CD14-positive monocyte (primary cell): Measurements from ENCODE around the gene SCNN1A. TPM values are rescaled to one million over a fixed set of nuclear protein-coding genes. Genes with fewer than 3 reads are reported as not detected.

Experiments used
- DNase-seq, 3 donors: peaks; one replicate each; pipeline ENCODE4 v3.0.0-alpha.2; 2011 to 2022
- H2AFZ ChIP-seq: 2 replicates; pipeline ENCODE4 v1.6.0; 2012; ENCODE audit warnings: mild to moderate bottlenecking, low read depth, low read length, inconsistent platforms; ENCODE audit not compliant: insufficient read depth, poor library complexity, severe bottlenecking
- H3K27ac ChIP-seq, 2 donors: 1 replicate in 1 of 2; 2 replicates in 1 of 2; pipeline ENCODE4 v1.5.1; 2012 to 2013; ENCODE audit warnings: low read length in 2 of 2, control low read depth in 1 of 2, inconsistent platforms in 1 of 2, low read depth in 1 of 2, mild to moderate bottlenecking in 1 of 2
- H3K27me3 ChIP-seq, 2 donors: one replicate each; pipeline versions ENCODE4 v1.6.0 to v1.6.1; 2011 to 2013; ENCODE audit warnings: low read length in 2 of 2; ENCODE audit not compliant: control insufficient read depth in 2 of 2, insufficient read depth in 2 of 2
- H3K36me3 ChIP-seq, 2 donors: replicated peaks in 1 of 2; 1 replicate in 1 of 2; 2 replicates in 1 of 2; pipeline versions ENCODE4 v1.5.1 to v1.6.1; 2012 to 2013; ENCODE audit warnings: low read length in 2 of 2, control low read depth in 1 of 2, inconsistent platforms in 1 of 2, mild to moderate bottlenecking in 1 of 2; ENCODE audit not compliant: insufficient read depth in 2 of 2, control insufficient read depth in 1 of 2
- H3K4me1 ChIP-seq, 2 donors: 1 replicate in 1 of 2; 2 replicates in 1 of 2; pipeline versions ENCODE4 v1.5.1 to v1.6.1; 2012 to 2013; ENCODE audit warnings: low read length in 2 of 2, control low read depth in 1 of 2, inconsistent platforms in 1 of 2, mild to moderate bottlenecking in 1 of 2, moderate library complexity in 1 of 2; ENCODE audit not compliant: insufficient read depth in 2 of 2, control insufficient read depth in 1 of 2
- H3K4me2 ChIP-seq: replicated peaks from 2 replicates; pipeline ENCODE3; 2012; ENCODE audit warnings: low read length, moderate library complexity, mild to moderate bottlenecking; ENCODE audit not compliant: poor library complexity, severe bottlenecking; ENCODE audit errors: extremely low read depth
- H3K4me3 ChIP-seq, 3 experiments: fragments of 200-600 bp in 1 of 3; sonication (generic) in 1 of 3; replicated peaks in 1 of 3; 1 replicate in 2 of 3; 2 replicates in 1 of 3; pipeline ENCODE4 v1.5.1; 2011 to 2013; ENCODE audit warnings: low read length in 3 of 3, mild to moderate bottlenecking in 3 of 3, control low read depth in 2 of 3, low read depth in 2 of 3, inconsistent platforms in 1 of 3, moderate library complexity in 1 of 3
- H3K79me2 ChIP-seq: 2 replicates; pipeline ENCODE4 v1.6.0; 2012; ENCODE audit warnings: mild to moderate bottlenecking, control low read depth, inconsistent platforms, low read length, moderate library complexity; ENCODE audit not compliant: insufficient read depth
- H3K9ac ChIP-seq: 2 replicates; pipeline ENCODE4 v1.6.0; 2017; ENCODE audit warnings: low read length, mild to moderate bottlenecking; ENCODE audit not compliant: insufficient read depth, poor library complexity, severe bottlenecking
- H3K9me3 ChIP-seq, 2 donors: replicated peaks in 1 of 2; 1 replicate in 1 of 2; 2 replicates in 1 of 2; pipeline versions ENCODE4 v1.5.1 to v1.6.1; 2012 to 2013; ENCODE audit warnings: low read length in 2 of 2, control low read depth in 1 of 2; ENCODE audit not compliant: control insufficient read depth in 1 of 2, insufficient read depth in 1 of 2
- H4K20me1 ChIP-seq: 2 replicates; pipeline ENCODE4 v1.6.0; 2012; ENCODE audit warnings: mild to moderate bottlenecking, low read length, control low read depth, moderate library complexity; ENCODE audit not compliant: insufficient read depth
- H3K27ac Mint-ChIP-seq, 7 donors: one replicate each; pipeline ENCODE4 v1.8.0; 2020; ENCODE audit warnings: mild to moderate bottlenecking in 7 of 7, mixed read lengths in 7 of 7, moderate library complexity in 6 of 7, inconsistent platforms in 2 of 7
- H3K27me3 Mint-ChIP-seq, 3 donors: one replicate each; pipeline ENCODE4 v1.8.0; 2021 to 2022; ENCODE audit warnings: low read depth in 3 of 3, mild to moderate bottlenecking in 3 of 3, mixed read lengths in 3 of 3, moderate library complexity in 3 of 3, inconsistent platforms in 1 of 3
- H3K36me3 Mint-ChIP-seq, 2 donors: one replicate each; pipeline ENCODE4 v1.8.0; 2020; ENCODE audit warnings: mixed read lengths in 2 of 2, inconsistent platforms in 1 of 2, mild to moderate bottlenecking in 1 of 2
- H3K4me1 Mint-ChIP-seq: one replicate; pipeline ENCODE4 v1.8.0; 2020; ENCODE audit warnings: mild to moderate bottlenecking, mixed read lengths
- H3K4me3 Mint-ChIP-seq, 2 donors: one replicate each; pipeline ENCODE4 v1.8.0; 2020; ENCODE audit warnings: mild to moderate bottlenecking in 2 of 2, mixed read lengths in 2 of 2, moderate library complexity in 1 of 2
- H3K9me3 Mint-ChIP-seq, 7 donors: one replicate each; pipeline ENCODE4 v1.8.0; 2020 to 2022; ENCODE audit warnings: mixed read lengths in 7 of 7, mild to moderate bottlenecking in 6 of 7, moderate library complexity in 6 of 7, inconsistent platforms in 2 of 7
- WGBS: methylation state at CpG from one replicate; pipeline ENCODE4 v1.1.5; 2013; ENCODE audit warnings: missing lambda C conversion rate; ENCODE audit not compliant: insufficient coverage; 5-methylcytosine and 5-hydroxymethylcytosine counted together
- intact Hi-C, 2 donors: fragments of 100-400 bp; cut with micrococcal nuclease; formaldehyde crosslinking; loops; one replicate each; pipeline versions ENCODE4 v1.15.0 to v1.15.1; 2023
- polyA plus RNA-seq, 3 donors: library from polyadenylated mRNA; depleted of rRNA in 1 of 3; unstranded in 2 of 3; stranded (reverse) in 1 of 3; fragments of 300-500 nt in 2 of 3; fragments of >200 nt in 1 of 3; fragmentation: Illumina TruSeq in 2 of 3; gene quantifications; 1 replicate in 2 of 3; 2 replicates in 1 of 3; pipeline ENCODE4 v1.2.3, GENCODE V29; 2012 to 2021
- TF ChIP-seq, protein P1 (sequence below): fragments of 200-600 bp; IDR thresholded peaks from one replicate; pipeline ENCODE4 v1.8.0; 2022; ENCODE audit warnings: antibody characterized with exemption, mild to moderate bottlenecking

The SCNN1A gene
- polyA plus RNA-seq, 3 donors = 0.11 to 0.68 (median 0.63) TPM

DNA sequence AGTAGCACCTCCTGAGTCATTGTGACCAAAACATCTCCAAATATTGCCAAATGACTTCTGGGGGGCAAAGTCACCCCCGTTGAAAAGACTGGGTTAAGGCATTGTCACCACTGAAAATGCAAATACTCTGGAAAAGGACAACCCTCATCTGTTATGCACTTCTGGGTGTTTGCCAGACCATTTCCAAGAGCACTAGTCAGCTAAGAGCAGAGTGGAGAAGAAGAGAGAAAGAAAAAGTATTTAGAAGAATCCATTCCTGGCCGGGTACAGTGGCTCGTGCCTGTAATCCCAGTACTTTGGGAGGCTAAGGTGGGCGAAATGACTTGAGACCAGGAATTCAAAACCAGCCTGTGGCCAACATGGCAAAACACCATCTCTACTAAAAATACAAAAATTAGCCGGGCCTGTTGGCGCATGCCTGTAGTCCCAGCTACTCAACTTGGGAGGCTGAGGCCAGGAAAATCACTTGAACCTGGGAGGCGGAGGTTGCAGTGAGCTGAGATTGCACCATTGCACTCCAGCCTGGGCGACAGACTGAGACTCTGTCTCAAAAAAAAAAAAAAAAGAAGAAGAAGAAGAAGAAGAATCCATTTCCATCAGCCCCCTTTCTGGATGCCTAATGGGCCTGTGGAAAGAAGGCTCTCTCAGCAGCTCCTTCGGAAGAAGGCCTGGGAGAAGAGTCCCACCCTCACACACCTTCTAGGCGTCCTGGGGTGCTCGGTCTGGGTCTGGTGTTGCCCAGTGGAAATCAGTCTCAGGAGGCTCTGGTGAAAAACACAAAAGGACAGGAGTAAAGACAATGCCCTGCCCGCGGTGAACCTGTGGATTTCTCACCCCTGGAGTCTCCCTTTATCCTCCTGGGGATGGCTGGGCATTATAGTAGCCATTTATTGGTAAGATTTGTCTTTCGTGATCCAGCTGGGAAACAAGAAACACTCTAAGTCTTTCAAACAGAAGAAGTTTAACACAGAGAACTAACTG, 5.1 kb upstream of the SCNN1A start:
- peaks cover 26% of the 10 kb centered on the region for H3K79me2 ChIP-seq
- H2AFZ ChIP-seq = peak overlapping the region; percentile 6
- no peak overlapping the region for H3K27ac ChIP-seq
- H3K4me1 ChIP-seq = peaks cover 84 to 89% of the 10 kb centered on the region in 2 donors
- 100% methylated on average over 3 of the region's 14 CpGs for WGBS
- H4K20me1 ChIP-seq = peaks cover 10% of the 10 kb centered on the region
- no peaks in the 10 kb centered on the region for H3K9me3 ChIP-seq
- no peaks in the 10 kb centered on the region for H3K9me3 Mint-ChIP-seq
- H3K36me3 ChIP-seq = no peaks in the 10 kb centered on the region
- no peak for DNase-seq
- H3K27me3 Mint-ChIP-seq = no peaks in the 10 kb centered on the region
- peak overlapping the region in 5 of 7 donors; percentile 24 to 73 (median 67) for H3K27ac Mint-ChIP-seq
- no peaks in the 10 kb centered on the region for H3K27me3 ChIP-seq
- H3K36me3 Mint-ChIP-seq = peaks cover 0 to 4% of the 10 kb centered on the region in 2 donors
- H3K4me3 ChIP-seq = no peak overlapping the region
- intact Hi-C loops = loop anchor here in 1 of 2 donors (5.0 kb wide), 1 partner anchor 58 kb away; no protein-coding TSS in a partner anchor
- TF ChIP-seq, protein P1, sequence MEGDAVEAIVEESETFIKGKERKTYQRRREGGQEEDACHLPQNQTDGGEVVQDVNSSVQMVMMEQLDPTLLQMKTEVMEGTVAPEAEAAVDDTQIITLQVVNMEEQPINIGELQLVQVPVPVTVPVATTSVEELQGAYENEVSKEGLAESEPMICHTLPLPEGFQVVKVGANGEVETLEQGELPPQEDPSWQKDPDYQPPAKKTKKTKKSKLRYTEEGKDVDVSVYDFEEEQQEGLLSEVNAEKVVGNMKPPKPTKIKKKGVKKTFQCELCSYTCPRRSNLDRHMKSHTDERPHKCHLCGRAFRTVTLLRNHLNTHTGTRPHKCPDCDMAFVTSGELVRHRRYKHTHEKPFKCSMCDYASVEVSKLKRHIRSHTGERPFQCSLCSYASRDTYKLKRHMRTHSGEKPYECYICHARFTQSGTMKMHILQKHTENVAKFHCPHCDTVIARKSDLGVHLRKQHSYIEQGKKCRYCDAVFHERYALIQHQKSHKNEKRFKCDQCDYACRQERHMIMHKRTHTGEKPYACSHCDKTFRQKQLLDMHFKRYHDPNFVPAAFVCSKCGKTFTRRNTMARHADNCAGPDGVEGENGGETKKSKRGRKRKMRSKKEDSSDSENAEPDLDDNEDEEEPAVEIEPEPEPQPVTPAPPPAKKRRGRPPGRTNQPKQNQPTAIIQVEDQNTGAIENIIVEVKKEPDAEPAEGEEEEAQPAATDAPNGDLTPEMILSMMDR = no peak
- peaks cover 88% of the 10 kb centered on the region for H3K4me1 Mint-ChIP-seq
- H3K4me2 ChIP-seq = no peak overlapping the region
- H3K4me3 Mint-ChIP-seq = peak overlapping the region in 1 of 2 donors; percentile 6
- H3K9ac ChIP-seq = no peak overlapping the region

DNA sequence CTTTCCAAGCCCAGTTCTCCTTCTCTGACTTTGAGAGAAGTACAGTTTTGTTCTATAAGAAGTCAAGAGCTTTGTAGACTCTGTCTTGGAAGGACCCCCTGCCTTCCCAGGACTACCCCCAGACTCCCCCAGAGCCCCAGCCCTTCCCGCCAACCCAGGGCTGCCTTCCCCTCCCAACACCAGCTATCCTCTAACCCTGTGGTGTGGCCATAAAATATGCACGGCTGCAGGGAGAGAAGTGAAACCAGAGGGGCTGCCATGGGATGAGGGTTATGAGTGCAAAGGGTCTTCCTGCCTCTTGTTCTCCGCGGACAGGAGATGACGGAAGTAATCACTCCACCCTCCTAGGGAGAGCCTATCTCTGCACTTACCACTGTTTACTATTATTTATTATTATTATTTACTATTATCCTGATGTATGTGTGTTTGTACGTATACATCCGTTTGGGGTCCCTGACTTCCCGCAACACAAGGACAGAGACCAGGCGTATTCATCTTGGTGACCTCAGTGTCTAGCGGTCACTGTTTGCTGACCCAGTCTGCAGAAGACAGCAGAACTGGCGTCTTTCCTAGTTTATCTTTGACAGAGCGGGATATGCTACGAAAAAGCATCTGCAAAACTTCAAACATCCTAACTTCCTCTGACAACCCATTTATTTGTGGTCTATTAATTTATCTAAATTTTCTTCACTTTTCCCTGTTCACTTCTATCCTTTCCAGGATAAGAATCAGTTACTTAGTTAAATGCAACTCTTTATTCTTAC, 3.5 kb upstream of the SCNN1A start:
- H3K27me3 ChIP-seq = no peaks in the 10 kb centered on the region
- peak overlapping the region; percentile 75 to 87 (median 83) for H3K27ac Mint-ChIP-seq
- peak in 2 of 3 donors; percentile 45 to 50 for DNase-seq
- H3K9me3 Mint-ChIP-seq = no peaks in the 10 kb centered on the region
- H3K27ac ChIP-seq = peak overlapping the region; percentile 60 to 75
- WGBS = no CpG with 5 or more reads among the region's 13 CpGs
- intact Hi-C loops = loop anchor here (5.0 kb wide), 1 partner anchor 42 kb away; no protein-coding TSS in a partner anchor
- H3K4me3 Mint-ChIP-seq = peak overlapping the region; percentile 16 to 63
- peaks cover 77% of the 10 kb centered on the region for H3K4me1 Mint-ChIP-seq
- H3K4me1 ChIP-seq = peaks cover 72 to 75% of the 10 kb centered on the region in 2 donors
- TF ChIP-seq, protein P1 = no peak
- peaks cover 10% of the 10 kb centered on the region for H3K79me2 ChIP-seq
- H2AFZ ChIP-seq = peak overlapping the region; percentile 65
- H4K20me1 ChIP-seq = no peaks in the 10 kb centered on the region
- no peaks in the 10 kb centered on the region for H3K36me3 Mint-ChIP-seq
- H3K27me3 Mint-ChIP-seq = peaks cover 0 to 2% (median 1%) of the 10 kb centered on the region in 3 donors
- no peaks in the 10 kb centered on the region for H3K9me3 ChIP-seq
- peak overlapping the region; percentile 66 for H3K4me2 ChIP-seq
- no peaks in the 10 kb centered on the region for H3K36me3 ChIP-seq
- no peak overlapping the region for H3K9ac ChIP-seq
- peak overlapping the region in 1 of 3 experiments; percentile 55 for H3K4me3 ChIP-seq
